Measurements from ENCODE around the gene AXDND1.

DNA sequence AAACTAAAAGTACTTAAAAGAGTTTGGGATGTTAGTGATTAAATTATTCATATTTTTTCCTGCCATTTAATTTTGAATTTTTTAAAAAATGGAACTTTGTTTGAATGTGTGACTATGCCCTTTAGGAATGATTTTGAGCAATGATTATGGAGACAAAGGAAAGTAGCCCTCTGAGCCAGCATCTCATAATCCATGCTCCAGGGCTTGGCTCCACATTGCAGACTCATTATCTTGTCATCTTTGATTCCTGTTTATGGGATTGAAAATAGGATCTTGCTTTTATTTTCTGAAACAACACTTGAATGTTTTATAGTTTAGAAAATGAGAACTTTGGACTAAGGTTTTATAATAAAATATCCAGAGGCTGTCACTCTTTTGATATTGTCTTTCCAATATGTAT is 14.5 kb downstream of the AXDND1 start:
- no peak for TF ChIP-seq POLR2A (IDR thresholded peaks at IDR 0.05; ENCODE audit: low read length)
- no peak for TF ChIP-seq GATA1 (IDR thresholded peaks at IDR 0.05; ENCODE audit: low read depth, low read length)

All from erythroblast (primary cell).